Measurements from ENCODE around the gene NMNAT3.

DNA sequence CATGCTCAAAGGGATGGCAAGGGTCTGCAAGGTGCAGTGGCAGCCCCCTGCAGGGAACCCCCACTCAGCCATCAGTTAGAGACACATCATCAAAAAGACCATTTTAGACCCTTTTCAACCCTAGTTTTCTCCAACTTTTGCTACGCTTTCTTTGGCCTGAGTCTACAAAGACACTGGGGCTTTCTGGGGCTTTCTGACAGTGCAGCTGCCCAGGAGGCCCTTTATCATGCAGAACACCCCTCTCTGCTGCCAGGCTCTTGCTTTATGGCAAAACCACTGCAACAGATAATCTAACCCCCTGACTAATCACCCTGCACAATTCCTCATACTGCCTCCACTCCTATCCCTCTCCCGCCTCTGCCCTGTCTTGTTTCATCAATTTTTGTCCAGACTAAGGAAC lies 2.4 kb downstream of the NMNAT3 start:
- TF ChIP-seq POLR2A (IDR thresholded peaks at IDR 0.05), result no peak
- TF ChIP-seq, protein P1, sequence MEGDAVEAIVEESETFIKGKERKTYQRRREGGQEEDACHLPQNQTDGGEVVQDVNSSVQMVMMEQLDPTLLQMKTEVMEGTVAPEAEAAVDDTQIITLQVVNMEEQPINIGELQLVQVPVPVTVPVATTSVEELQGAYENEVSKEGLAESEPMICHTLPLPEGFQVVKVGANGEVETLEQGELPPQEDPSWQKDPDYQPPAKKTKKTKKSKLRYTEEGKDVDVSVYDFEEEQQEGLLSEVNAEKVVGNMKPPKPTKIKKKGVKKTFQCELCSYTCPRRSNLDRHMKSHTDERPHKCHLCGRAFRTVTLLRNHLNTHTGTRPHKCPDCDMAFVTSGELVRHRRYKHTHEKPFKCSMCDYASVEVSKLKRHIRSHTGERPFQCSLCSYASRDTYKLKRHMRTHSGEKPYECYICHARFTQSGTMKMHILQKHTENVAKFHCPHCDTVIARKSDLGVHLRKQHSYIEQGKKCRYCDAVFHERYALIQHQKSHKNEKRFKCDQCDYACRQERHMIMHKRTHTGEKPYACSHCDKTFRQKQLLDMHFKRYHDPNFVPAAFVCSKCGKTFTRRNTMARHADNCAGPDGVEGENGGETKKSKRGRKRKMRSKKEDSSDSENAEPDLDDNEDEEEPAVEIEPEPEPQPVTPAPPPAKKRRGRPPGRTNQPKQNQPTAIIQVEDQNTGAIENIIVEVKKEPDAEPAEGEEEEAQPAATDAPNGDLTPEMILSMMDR (IDR thresholded peaks at IDR 0.05), result no peak
